Vagina (tissue), 2 donors: ENCODE measurements around the gene WDR26.
A peak's percentile ranks its signal among the peaks of the same experiment; 100 is the strongest.

Experiments used
- POLR2A ChIP-seq, 2 donors: fragments of 450-650 bp; IDR thresholded peaks; one replicate each; pipeline ENCODE4 v1.6.1; 2017; ENCODE audit warnings: antibody characterized with exemption in 2 of 2, mild to moderate bottlenecking in 2 of 2, moderate library complexity in 2 of 2
- POLR2AphosphoS5 ChIP-seq, 2 donors: sonication (generic); formaldehyde crosslinking; IDR thresholded peaks; one replicate each; pipeline ENCODE4 v1.9.0; 2017; ENCODE audit warnings: antibody characterized with exemption in 2 of 2, mild to moderate bottlenecking in 2 of 2, low read depth in 1 of 2; ENCODE audit not compliant: insufficient read depth in 1 of 2
- TF ChIP-seq, protein P1 (sequence below), 3 experiments: fragments of 450-650 bp in 2 of 3; fragments of 200-600 bp in 1 of 3; sonication (generic) in 1 of 3; IDR thresholded peaks; one replicate each; pipeline ENCODE4 v1.5.1; 2017 to 2019; ENCODE audit warnings: antibody characterized with exemption in 3 of 3, mild to moderate bottlenecking in 2 of 3, moderate library complexity in 2 of 3

DNA sequence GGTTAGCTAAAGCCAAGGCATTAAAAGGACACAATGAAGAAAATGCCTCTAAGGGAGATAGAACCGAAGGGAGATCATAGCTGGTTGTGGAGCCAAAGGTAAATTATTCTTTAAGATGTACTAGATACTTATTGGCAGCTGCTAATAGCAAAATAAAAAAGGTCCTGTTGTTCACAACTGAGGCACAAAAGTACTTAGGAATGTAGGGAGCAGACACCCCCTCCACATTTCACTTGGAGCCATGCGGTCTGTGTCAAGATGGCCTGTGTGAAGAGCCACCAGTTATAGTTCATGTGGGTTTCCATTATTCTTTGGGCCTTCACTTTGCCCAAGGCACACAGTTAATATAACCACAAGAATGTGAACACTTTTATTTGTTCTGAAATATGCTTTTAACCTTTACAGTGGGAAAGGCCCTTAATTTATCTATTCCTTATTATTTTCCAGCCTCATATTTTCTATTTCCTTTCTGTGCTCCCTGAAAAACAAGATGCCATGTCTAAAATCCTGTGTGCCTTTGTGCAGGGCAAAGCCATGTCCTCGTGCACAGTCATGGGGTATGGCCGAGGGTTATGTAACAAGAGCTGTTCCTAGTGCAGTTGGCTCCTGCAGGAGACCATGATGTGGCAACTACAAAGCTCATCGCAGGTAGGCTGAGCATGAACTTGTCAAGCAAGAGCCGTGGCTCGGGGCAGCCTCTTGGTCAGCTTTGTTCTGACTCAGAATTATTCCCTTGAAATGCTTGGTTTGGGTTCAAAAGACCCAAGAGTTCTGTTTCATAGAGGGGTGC lies 16.2 kb upstream of the WDR26 start:
- TF ChIP-seq, protein P1, sequence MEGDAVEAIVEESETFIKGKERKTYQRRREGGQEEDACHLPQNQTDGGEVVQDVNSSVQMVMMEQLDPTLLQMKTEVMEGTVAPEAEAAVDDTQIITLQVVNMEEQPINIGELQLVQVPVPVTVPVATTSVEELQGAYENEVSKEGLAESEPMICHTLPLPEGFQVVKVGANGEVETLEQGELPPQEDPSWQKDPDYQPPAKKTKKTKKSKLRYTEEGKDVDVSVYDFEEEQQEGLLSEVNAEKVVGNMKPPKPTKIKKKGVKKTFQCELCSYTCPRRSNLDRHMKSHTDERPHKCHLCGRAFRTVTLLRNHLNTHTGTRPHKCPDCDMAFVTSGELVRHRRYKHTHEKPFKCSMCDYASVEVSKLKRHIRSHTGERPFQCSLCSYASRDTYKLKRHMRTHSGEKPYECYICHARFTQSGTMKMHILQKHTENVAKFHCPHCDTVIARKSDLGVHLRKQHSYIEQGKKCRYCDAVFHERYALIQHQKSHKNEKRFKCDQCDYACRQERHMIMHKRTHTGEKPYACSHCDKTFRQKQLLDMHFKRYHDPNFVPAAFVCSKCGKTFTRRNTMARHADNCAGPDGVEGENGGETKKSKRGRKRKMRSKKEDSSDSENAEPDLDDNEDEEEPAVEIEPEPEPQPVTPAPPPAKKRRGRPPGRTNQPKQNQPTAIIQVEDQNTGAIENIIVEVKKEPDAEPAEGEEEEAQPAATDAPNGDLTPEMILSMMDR (IDR thresholded peaks at IDR 0.05): no peak
- TF ChIP-seq POLR2AphosphoS5 (IDR thresholded peaks at IDR 0.05; ENCODE audit: insufficient read depth in 1 of 2, low read depth in 1 of 2) (peak in 1 of 2 donors; percentile 76), POLR2A (IDR thresholded peaks at IDR 0.05) (no peak)
